DOHH2 (cell line): ENCODE measurements around the gene PAK1.

Source experiments
- H3F3A ChIP-seq: fragments of 200-600 bp; sonication (generic), shearing (Covaris generic); 2 replicates; pipeline ENCODE4 v1.6.0; 2016; ENCODE audit warnings: antibody characterized with exemption, mild to moderate bottlenecking; ENCODE audit not compliant: control insufficient read depth, insufficient read depth
- H3K27ac ChIP-seq: fragments of 200-600 bp; sonication (generic); 2 replicates; pipeline ENCODE4 v1.5.1; 2014; ENCODE audit warnings: low read depth, mild to moderate bottlenecking, low read length, moderate library complexity
- H3K27me3 ChIP-seq: fragments of 200-600 bp; sonication (generic); 2 replicates; pipeline ENCODE4 v1.6.1; 2014; ENCODE audit warnings: mild to moderate bottlenecking, low read length, mixed read lengths; ENCODE audit not compliant: control insufficient read depth
- H3K36me3 ChIP-seq: fragments of 200-600 bp; sonication (generic); 2 replicates; pipeline ENCODE4 v1.6.1; 2014; ENCODE audit warnings: mild to moderate bottlenecking, low read length, moderate library complexity, mixed read lengths; ENCODE audit not compliant: control insufficient read depth
- H3K4me1 ChIP-seq: fragments of 200-600 bp; sonication (generic); 2 replicates; pipeline ENCODE4 v1.6.1; 2014; ENCODE audit warnings: mild to moderate bottlenecking, low read length, mixed read lengths; ENCODE audit not compliant: control insufficient read depth
- H3K4me2 ChIP-seq: fragments of 200-600 bp; sonication (generic); 2 replicates; pipeline ENCODE4 v1.6.0; 2014; ENCODE audit warnings: mild to moderate bottlenecking, low read length, moderate library complexity
- H3K4me3 ChIP-seq: fragments of 200-600 bp; sonication (generic); 2 replicates; pipeline ENCODE4 v1.5.1; 2014; ENCODE audit warnings: mild to moderate bottlenecking, low read length, mixed read lengths
- H3K79me2 ChIP-seq: fragments of 200-600 bp; sonication (generic); 2 replicates; pipeline ENCODE4 v1.6.1; 2014; ENCODE audit warnings: mild to moderate bottlenecking, low read length, mixed read lengths; ENCODE audit not compliant: control insufficient read depth
- H3K9me2 ChIP-seq: fragments of 200-600 bp; sonication (generic); replicated peaks from 2 replicates; pipeline ENCODE4 v1.6.1; 2014; ENCODE audit warnings: mild to moderate bottlenecking, low read length, mixed read lengths; ENCODE audit not compliant: control insufficient read depth
- H3K9me3 ChIP-seq: fragments of 200-600 bp; sonication (generic); 2 replicates; pipeline ENCODE4 v1.6.1; 2014; ENCODE audit warnings: antibody characterized with exemption, low read length, mixed read lengths; ENCODE audit not compliant: control insufficient read depth, insufficient read depth
- H4K20me1 ChIP-seq: fragments of 200-600 bp; sonication (generic); 2 replicates; pipeline ENCODE4 v1.6.0; 2014; ENCODE audit warnings: low read depth, mild to moderate bottlenecking, antibody characterized with exemption, low read length, moderate library complexity; ENCODE audit not compliant: control insufficient read depth, insufficient read depth
- CTCF ChIP-seq: fragments of 200-600 bp; sonication (generic); IDR thresholded peaks from one replicate; pipeline ENCODE4 v1.5.1; 2014; ENCODE audit warnings: antibody characterized with exemption, mild to moderate bottlenecking, low read depth, low read length; ENCODE audit not compliant: poor library complexity, severe bottlenecking
- EZH2phosphoT487 ChIP-seq: fragments of 200-600 bp; sonication (generic); IDR thresholded peaks from 2 replicates; pipeline ENCODE4 v1.6.1; 2017; ENCODE audit warnings: borderline replicate concordance, mild to moderate bottlenecking, antibody characterized with exemption, low read length, moderate library complexity, mixed read lengths

Gene PAK1

GRCh38 chr11:77502346-77502905 is 28.5 kb upstream of the PAK1 start:
- no peaks in the 10 kb centered on the region for H3K9me3 ChIP-seq
- H3K79me2 ChIP-seq, result no peaks in the 10 kb centered on the region
- H3K4me2 ChIP-seq, result no peak overlapping the region
- TF ChIP-seq CTCF, result no peak
- no peak for TF ChIP-seq EZH2phosphoT487
- no peaks in the 10 kb centered on the region for H3F3A ChIP-seq
- H3K9me2 ChIP-seq, result no peaks in the 10 kb centered on the region
- H3K4me1 ChIP-seq, result peaks cover 7% of the 10 kb centered on the region; the same call in 1 of the 2 replicates
- no peaks in the 10 kb centered on the region for H4K20me1 ChIP-seq
- no peak overlapping the region for H3K4me3 ChIP-seq
- H3K36me3 ChIP-seq, result no peaks in the 10 kb centered on the region
- H3K27me3 ChIP-seq, result peaks cover 19% of the 10 kb centered on the region
- H3K27ac ChIP-seq, result no peak overlapping the region

GRCh38 chr11:77501758-77502157 is 27.9 kb upstream of the PAK1 start:
- H4K20me1 ChIP-seq, result no peaks in the 10 kb centered on the region
- peaks cover 17% of the 10 kb centered on the region for H3K27me3 ChIP-seq
- no peak overlapping the region for H3K27ac ChIP-seq
- H3K4me1 ChIP-seq, result peaks cover 7% of the 10 kb centered on the region; the same call in 1 of the 2 replicates
- TF ChIP-seq EZH2phosphoT487, result no peak
- TF ChIP-seq CTCF, result no peak
- no peak overlapping the region for H3K4me3 ChIP-seq
- H3K79me2 ChIP-seq, result no peaks in the 10 kb centered on the region
- H3K9me3 ChIP-seq, result no peaks in the 10 kb centered on the region
- H3F3A ChIP-seq, result no peaks in the 10 kb centered on the region
- no peaks in the 10 kb centered on the region for H3K36me3 ChIP-seq
- no peaks in the 10 kb centered on the region for H3K9me2 ChIP-seq
- no peak overlapping the region for H3K4me2 ChIP-seq

- no peaks in the 10 kb centered on the region for H3K9me3 ChIP-seq
- H3K79me2 ChIP-seq, result no peaks in the 10 kb centered on the region
- H3K36me3 ChIP-seq, result no peaks in the 10 kb centered on the region
- peaks cover 7% of the 10 kb centered on the region; the same call in 1 of the 2 replicates for H3K4me1 ChIP-seq
- no peak for TF ChIP-seq CTCF
- no peaks in the 10 kb centered on the region for H3K9me2 ChIP-seq
- peaks cover 5% of the 10 kb centered on the region; the same call in 1 of the 2 replicates for H3K27me3 ChIP-seq
- no peak overlapping the region for H3K27ac ChIP-seq
- H3F3A ChIP-seq, result no peaks in the 10 kb centered on the region
- H3K4me2 ChIP-seq, result no peak overlapping the region
- no peaks in the 10 kb centered on the region for H4K20me1 ChIP-seq
- no peak overlapping the region for H3K4me3 ChIP-seq
These were observed 23.5 kb upstream of the PAK1 start for GRCh38 chr11:77497368-77497767.
